GM19397 (cell line): ENCODE data around the gene PBXIP1.
"Not testable (repeated sequence)": the region's sequence is repeated elsewhere in the genome, so short reads cannot be mapped to it uniquely, and the experiment has no call there.

Experiments
- ATAC-seq: cut with Tn5 transposase; IDR thresholded peaks from one replicate; pipeline ENCODE4 v1.9.1; 2021; ENCODE audit warnings: mild to moderate bottlenecking, moderate library complexity; ENCODE audit not compliant: unreplicated experiment

The PBXIP1 gene

GRCh38 chr1:154995301-154995983, 39.5 kb upstream of the PBXIP1 start:
- not testable (repeated sequence) for ATAC-seq

DNA sequence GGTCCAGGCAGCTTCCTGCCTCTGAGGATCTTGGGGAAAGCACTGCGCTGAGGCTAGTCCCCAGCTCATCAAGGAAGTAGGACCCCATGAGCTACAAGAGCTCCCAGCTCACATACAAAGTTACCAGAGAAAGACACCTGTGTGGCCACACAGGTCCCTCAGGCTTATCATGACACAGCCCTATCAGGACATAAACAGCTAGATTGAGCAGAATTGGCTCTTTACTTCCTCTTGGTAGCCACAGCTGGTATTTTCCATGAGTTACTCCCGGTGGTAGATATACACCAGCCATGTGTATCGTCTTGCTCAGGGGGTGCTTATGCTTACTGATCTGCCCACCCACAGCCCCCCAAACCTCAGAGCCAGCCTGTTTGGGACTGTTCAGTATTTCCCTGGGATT, 38.7 kb upstream of the PBXIP1 start:
- no peak for ATAC-seq

- no peak for ATAC-seq
Observed at GRCh38 chr1:154994269-154994587, 38.3 kb upstream of the PBXIP1 start.

GRCh38 chr1:154993572-154994268, 37.8 kb upstream of the PBXIP1 start, which contains the start of gene LENEP:
Gene LENEP (plus strand): TSS chr1:154993586. CDS start chr1:154993608, 22 bp downstream.
- no peak for ATAC-seq

DNA sequence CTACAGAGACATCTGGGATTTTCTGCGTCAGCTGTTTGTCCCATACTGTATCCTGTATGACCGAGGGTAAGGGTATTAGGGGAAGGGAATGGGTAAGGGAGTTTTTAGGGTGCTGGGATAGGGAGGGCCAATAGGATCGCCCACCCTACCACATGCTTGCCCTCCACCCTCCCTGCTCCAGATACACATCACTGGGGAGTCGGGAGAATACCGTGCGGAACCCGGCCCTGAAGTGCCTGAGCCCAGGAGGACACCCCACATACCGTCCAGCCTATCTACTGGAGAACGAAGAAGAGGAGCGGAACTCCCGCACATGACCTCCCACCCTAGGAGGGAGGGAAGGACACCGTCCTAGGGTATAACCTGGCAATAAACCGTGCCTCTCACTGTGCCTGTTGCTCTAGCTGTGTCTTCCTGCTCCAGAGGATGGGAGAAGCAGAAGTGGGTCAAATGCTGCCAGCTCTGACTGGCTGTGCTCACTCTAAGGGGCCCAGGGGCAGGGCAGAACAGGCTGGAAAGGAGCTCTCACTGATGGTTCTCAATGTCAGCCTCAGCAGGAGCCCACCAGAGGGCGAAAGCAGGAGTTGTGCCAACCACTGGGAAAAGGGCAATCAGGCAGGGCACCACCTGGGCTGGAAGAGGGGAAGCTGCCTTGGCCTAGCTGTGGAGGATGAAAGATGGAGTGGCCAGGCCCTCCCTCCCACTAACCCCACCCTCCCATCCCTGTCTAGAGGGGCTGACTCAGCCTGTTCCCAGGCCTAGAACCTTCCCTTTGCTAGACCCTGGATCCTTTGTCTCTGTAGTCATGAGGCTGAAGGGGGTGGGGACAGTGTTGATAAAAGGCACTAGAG, 37.0 kb upstream of the PBXIP1 start:
- ATAC-seq = no peak

GRCh38 chr1:154990276-154990675, 34.4 kb upstream of the PBXIP1 start:
- ATAC-seq = no peak

DNA sequence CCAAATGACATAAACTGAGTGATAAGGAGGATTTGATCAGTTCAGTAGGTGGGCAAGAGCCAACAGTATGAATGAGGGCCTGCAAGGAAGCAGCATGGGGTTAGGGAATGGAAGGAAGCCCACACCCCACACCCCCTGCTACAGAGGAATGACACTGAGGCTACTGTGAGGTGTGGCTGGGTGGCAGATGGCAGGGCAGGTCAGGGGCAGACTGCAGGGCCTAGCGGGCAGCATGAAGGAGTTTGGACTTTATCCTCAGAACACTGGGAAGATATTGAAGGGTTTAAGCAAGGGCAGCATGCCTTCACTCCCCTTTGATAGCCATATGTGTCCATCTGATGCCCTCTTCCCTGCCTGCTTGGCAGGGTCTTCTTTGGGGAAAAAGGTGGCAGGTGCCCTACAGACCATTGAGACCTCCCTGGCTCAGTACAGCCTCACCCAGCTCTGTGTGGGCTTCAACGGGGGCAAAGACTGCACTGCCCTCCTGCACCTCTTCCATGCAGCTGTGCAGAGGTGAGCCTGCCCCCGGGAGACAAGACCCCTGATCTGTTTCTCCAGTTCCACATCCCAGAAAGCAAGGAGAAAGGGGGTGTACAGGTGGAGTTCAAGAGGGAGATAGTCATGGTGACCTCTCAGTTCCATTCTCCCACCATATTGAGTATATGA, 33.4 kb upstream of the PBXIP1 start:
- no peak for ATAC-seq

GRCh38 chr1:154988058-154988954, 32.4 kb upstream of the PBXIP1 start:
- no peak for ATAC-seq

- no peak for ATAC-seq
Observed at GRCh38 chr1:154987326-154987725, 31.4 kb upstream of the PBXIP1 start.

GRCh38 chr1:154986736-154987135, 30.8 kb upstream of the PBXIP1 start:
- ATAC-seq = not testable (repeated sequence)

- no peak for ATAC-seq
Observed at GRCh38 chr1:154983776-154984466, 28.0 kb upstream of the PBXIP1 start.

- ATAC-seq = peak; percentile 97
Observed at GRCh38 chr1:154982897-154983648, 27.2 kb upstream of the PBXIP1 start, which contains the start of gene FLAD1. Gene FLAD1 (plus strand): TSS chr1:154983344. CDS start chr1:154983695, 351 bp downstream.

- no peak for ATAC-seq
Observed at GRCh38 chr1:154982341-154982740, 26.4 kb upstream of the PBXIP1 start.

- ATAC-seq = no peak
Observed at GRCh38 chr1:154978360-154978759, 22.5 kb upstream of the PBXIP1 start.

DNA sequence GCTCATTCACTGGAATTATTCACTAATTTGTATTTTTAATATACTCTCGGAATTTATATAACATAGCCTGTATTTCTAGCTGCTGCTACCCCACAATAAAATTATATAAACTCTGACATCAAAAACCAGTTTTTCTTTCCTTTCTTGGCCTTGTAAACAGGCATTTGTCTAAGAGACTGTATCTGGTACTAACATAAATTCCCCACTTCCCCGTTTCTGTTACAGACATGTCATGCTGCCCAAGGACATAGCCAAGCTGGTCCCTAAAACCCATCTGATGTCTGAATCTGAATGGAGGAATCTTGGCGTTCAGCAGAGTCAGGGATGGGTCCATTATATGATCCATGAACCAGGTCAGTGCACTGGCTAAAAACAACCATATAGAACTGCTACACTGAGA, 21.9 kb upstream of the PBXIP1 start:
- not testable (repeated sequence) for ATAC-seq

GRCh38 chr1:154975409-154976059, 19.6 kb upstream of the PBXIP1 start:
- ATAC-seq = no peak

DNA sequence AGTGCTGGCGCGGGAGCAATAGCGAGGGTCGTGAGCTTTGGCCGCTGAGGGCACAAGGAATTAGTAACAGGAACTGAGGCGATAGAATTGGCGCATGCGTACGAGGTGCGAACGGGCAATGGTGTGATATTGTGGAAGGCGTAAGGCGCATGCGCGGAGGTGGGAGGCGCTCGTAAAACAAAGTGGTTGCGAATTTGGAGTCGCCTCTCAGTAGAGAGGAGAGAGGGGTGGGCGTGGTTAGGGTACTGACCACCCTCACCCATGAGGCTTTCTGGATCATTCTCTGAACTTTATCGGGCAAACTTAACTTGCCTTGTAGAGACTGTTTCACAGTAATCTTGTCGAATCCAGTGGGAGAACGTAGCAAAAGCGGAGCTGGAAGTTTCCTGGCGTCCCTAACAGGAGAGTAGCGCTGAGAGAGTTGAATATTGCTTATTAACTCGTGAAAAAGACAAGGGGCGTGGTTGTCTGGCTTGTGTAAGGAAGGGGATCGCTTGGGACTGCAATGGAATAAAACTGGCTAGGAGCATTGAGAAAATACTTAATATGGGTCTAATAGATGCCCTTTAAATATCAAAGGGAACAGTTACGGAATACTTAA, 19.0 kb upstream of the PBXIP1 start:
- peak; percentile 42 for ATAC-seq
